Right renal pelvis (tissue), 4 donors: ENCODE measurements around the gene CFAP410. TPM values are rescaled to one million over a fixed set of nuclear protein-coding genes. Genes with fewer than 3 reads are reported as not detected.
"Not testable (repeated sequence)": the region's sequence is repeated elsewhere in the genome, so short reads cannot be mapped to it uniquely, and the experiment has no call there.

Experiments
- DNase-seq, 4 donors: peaks; one replicate each; pipeline ENCODE4 v3.0.0-alpha.2; 2013; ENCODE audit warnings: low read depth in 4 of 4, low spot score in 3 of 4, missing footprints in 1 of 4
- polyA plus RNA-seq, 4 donors: library from polyadenylated mRNA; unstranded; fragments of 120-200 nt; gene quantifications; one replicate each; pipeline ENCODE4 v1.2.1, GENCODE V29; 2013; ENCODE audit not compliant: insufficient read length in 4 of 4

Gene CFAP410
- polyA plus RNA-seq, 4 donors: 20.7 to 36.2 (median 22.2) TPM

GRCh38 chr21:44370027-44370735 lies 31.0 kb upstream of the CFAP410 start:
- peak in 2 of 4 donors; percentile 19 to 22 for DNase-seq

GRCh38 chr21:44368711-44369446 lies 29.7 kb upstream of the CFAP410 start:
- DNase-seq: no peak

GRCh38 chr21:44366586-44367211 lies 27.5 kb upstream of the CFAP410 start:
- no peak for DNase-seq

GRCh38 chr21:44365967-44366585 lies 26.9 kb upstream of the CFAP410 start:
- no peak for DNase-seq

- no peak for DNase-seq
Observed at GRCh38 chr21:44365251-44365966, 26.2 kb upstream of the CFAP410 start.

- no peak for DNase-seq
Observed at GRCh38 chr21:44364151-44365053, 25.2 kb upstream of the CFAP410 start.

- DNase-seq: no peak
Observed at GRCh38 chr21:44363278-44363677, 24.1 kb upstream of the CFAP410 start.

GRCh38 chr21:44361903-44362302 lies 22.7 kb upstream of the CFAP410 start:
- DNase-seq: not testable (repeated sequence)

- no peak for DNase-seq
Observed at GRCh38 chr21:44360159-44360558, 21.0 kb upstream of the CFAP410 start.

GRCh38 chr21:44359396-44359795 lies 20.2 kb upstream of the CFAP410 start:
- DNase-seq: no peak

- no peak for DNase-seq
Observed at GRCh38 chr21:44357064-44357837, 18.1 kb upstream of the CFAP410 start.

GRCh38 chr21:44356636-44357035 lies 17.4 kb upstream of the CFAP410 start:
- no peak for DNase-seq

GRCh38 chr21:44356160-44356559 lies 17.0 kb upstream of the CFAP410 start:
- no peak for DNase-seq

GRCh38 chr21:44354775-44355771 lies 15.9 kb upstream of the CFAP410 start:
- no peak for DNase-seq

- no peak for DNase-seq
Observed at GRCh38 chr21:44354001-44354405, 14.8 kb upstream of the CFAP410 start.

- no peak for DNase-seq
Observed at GRCh38 chr21:44353191-44353970, 14.2 kb upstream of the CFAP410 start, which contains the start of gene TRPM2. Gene TRPM2, plus strand, starts transcription at chr21:44353621. Its CDS starts 80 bp downstream, at chr21:44353701.
